Sigmoid colon (tissue), 7 donors: ENCODE data around the gene RNF123. TPM values are rescaled to one million over a fixed set of nuclear protein-coding genes. Genes with fewer than 3 reads are reported as not detected.

Experiments used
- DNase-seq: peaks from one replicate; pipeline ENCODE4 v3.0.0-alpha.2; 2019
- H3K27ac ChIP-seq, 4 donors: fragments of 200-600 bp; sonication (generic); one replicate each; pipeline ENCODE4 v1.5.1; 2016 to 2019; ENCODE audit warnings: mild to moderate bottlenecking in 1 of 4
- H3K27me3 ChIP-seq, 3 donors: fragments of 200-600 bp; sonication (generic); one replicate each; pipeline ENCODE4 v1.5.1; 2019; ENCODE audit warnings: mild to moderate bottlenecking in 1 of 3
- H3K36me3 ChIP-seq, 4 donors: fragments of 200-600 bp; sonication (generic); one replicate each; pipeline ENCODE4 v1.5.1; 2016 to 2019
- H3K4me1 ChIP-seq, 4 donors: fragments of 200-600 bp; sonication (generic); one replicate each; pipeline ENCODE4 v1.5.1; 2017 to 2019
- H3K4me3 ChIP-seq, 4 donors: fragments of 200-600 bp; sonication (generic); one replicate each; pipeline ENCODE4 v1.5.1; 2017 to 2019; ENCODE audit warnings: mild to moderate bottlenecking in 2 of 4, moderate library complexity in 1 of 4
- H3K9me3 ChIP-seq, 4 donors: fragments of 200-600 bp in 3 of 4; sonication (generic) in 3 of 4; one replicate each; pipeline versions ENCODE4 v1.5.1 to v1.6.1; 2013 to 2019
- CTCF ChIP-seq, 4 experiments: fragments of 450-650 bp in 3 of 4; fragments of 200-600 bp in 1 of 4; IDR thresholded peaks; one replicate each; pipeline ENCODE4 v1.5.1; 2016 to 2019; ENCODE audit warnings: antibody characterized with exemption in 4 of 4, mild to moderate bottlenecking in 3 of 4, moderate library complexity in 2 of 4
- EP300 ChIP-seq, 4 donors: sonication (generic); formaldehyde crosslinking; IDR thresholded peaks; one replicate each; pipeline ENCODE4 v1.6.1; 2017; ENCODE audit warnings: antibody characterized with exemption in 4 of 4
- POLR2A ChIP-seq, 2 donors: fragments of 450-650 bp; IDR thresholded peaks; one replicate each; pipeline ENCODE4 v1.6.1; 2016; ENCODE audit warnings: antibody characterized with exemption in 2 of 2, mild to moderate bottlenecking in 2 of 2, moderate library complexity in 2 of 2
- POLR2AphosphoS5 ChIP-seq, 4 donors: sonication (generic); formaldehyde crosslinking; IDR thresholded peaks; one replicate each; pipeline ENCODE4 v1.6.1; 2017; ENCODE audit warnings: antibody characterized with exemption in 4 of 4
- whole genome bisulfite sequencing, 2 donors: extraction: QIAGEN DNeasy Blood & Tissue Kit; methylation state at CpG; one replicate each; pipeline ENCODE4 v1.1.7; 2013; 5-methylcytosine and 5-hydroxymethylcytosine counted together
- intact Hi-C: fragments of 100-400 bp; cut with DNase I; formaldehyde crosslinking; loops from one replicate; pipeline ENCODE4 v1.15.1; 2023
- polyA plus RNA-seq, 3 donors: library from polyadenylated mRNA; stranded (reverse); fragments of 200-250 nt; gene quantifications; one replicate each; pipeline ENCODE4 v1.2.3, GENCODE V29; 2013
- total RNA-seq, 4 donors: library from RNA; depleted of rRNA; stranded (reverse); fragments of >200 nt; gene quantifications; one replicate each; pipeline ENCODE4 v1.1.0, GENCODE V29; 2016
- donor health status: healthy with polysubstance abuse.
- donor health status: Bipolar disorder and iron deficiency.
- donor health status: healthy.

The RNF123 gene
- total and polyA plus RNA-seq, 7 donors, result 12.5 to 29.4 (median 17.1) TPM

- no peak overlapping the region for H3K27ac ChIP-seq
- TF ChIP-seq POLR2A (IDR thresholded peaks at IDR 0.05), result no peak
- TF ChIP-seq POLR2AphosphoS5 (IDR thresholded peaks at IDR 0.05), result no peak
- no peak for TF ChIP-seq EP300 (IDR thresholded peaks at IDR 0.05)
- no peak for TF ChIP-seq CTCF (IDR thresholded peaks at IDR 0.05)
- H3K36me3 ChIP-seq, result peaks cover 6 to 43% (median 8%) of the 10 kb centered on the region in 4 donors
- intact Hi-C loops, result no loop called here
- H3K9me3 ChIP-seq, result no peaks in the 10 kb centered on the region
- peaks cover 0 to 5% (median 4%) of the 10 kb centered on the region in 4 donors for H3K4me1 ChIP-seq
- peak; percentile 58 for DNase-seq
- no peak overlapping the region for H3K4me3 ChIP-seq
- WGBS, 2 donors, result 94 to 96% methylated on average over 25 of the region's 25 CpGs
- H3K27me3 ChIP-seq, result no peaks in the 10 kb centered on the region
Observed at GRCh38 chr3:49713336-49714105, 24.2 kb downstream of the RNF123 start.

GRCh38 chr3:49714728-49715550 is 25.6 kb downstream of the RNF123 start:
- no peaks in the 10 kb centered on the region for H3K27me3 ChIP-seq
- no peaks in the 10 kb centered on the region for H3K9me3 ChIP-seq
- no peak overlapping the region for H3K4me3 ChIP-seq
- intact Hi-C loops, result no loop called here
- TF ChIP-seq POLR2AphosphoS5 (IDR thresholded peaks at IDR 0.05) (no peak), CTCF (IDR thresholded peaks at IDR 0.05) (no peak), POLR2A (IDR thresholded peaks at IDR 0.05) (no peak), EP300 (IDR thresholded peaks at IDR 0.05) (no peak)
- peaks cover 6 to 42% (median 8%) of the 10 kb centered on the region in 4 donors for H3K36me3 ChIP-seq
- H3K4me1 ChIP-seq, result peaks cover 0 to 17% (median 16%) of the 10 kb centered on the region in 4 donors
- H3K27ac ChIP-seq, result no peak overlapping the region
- peak; percentile 58 for DNase-seq
- WGBS, 2 donors, result 89 to 93% methylated on average over 13 of the region's 13 CpGs

- intact Hi-C loops, result no loop called here
- Histone ChIP-seq H3K4me3 (no peak overlapping the region), H3K27me3 (no peaks in the 10 kb centered on the region), H3K36me3 (peaks cover 6 to 44% (median 8%) of the 10 kb centered on the region in 4 donors), H3K4me1 (peaks cover 0 to 23% (median 20%) of the 10 kb centered on the region in 4 donors), H3K9me3 (no peaks in the 10 kb centered on the region), H3K27ac (no peak overlapping the region)
- 93 to 94% methylated on average over 13 of the region's 13 CpGs for WGBS, 2 donors
- TF ChIP-seq POLR2A (IDR thresholded peaks at IDR 0.05) (no peak), EP300 (IDR thresholded peaks at IDR 0.05) (no peak), POLR2AphosphoS5 (IDR thresholded peaks at IDR 0.05) (no peak), CTCF (IDR thresholded peaks at IDR 0.05) (no peak)
- DNase-seq, result peak; percentile 65
Observed at GRCh38 chr3:49715611-49716121, 26.3 kb downstream of the RNF123 start.

- Histone ChIP-seq H3K27ac (no peak overlapping the region), H3K4me3 (no peak overlapping the region), H3K27me3 (no peaks in the 10 kb centered on the region), H3K4me1 (peaks cover 0 to 23% (median 20%) of the 10 kb centered on the region in 4 donors), H3K36me3 (peaks cover 8 to 44% (median 9%) of the 10 kb centered on the region in 4 donors), H3K9me3 (no peaks in the 10 kb centered on the region)
- DNase-seq, result peak; percentile 50
- 92 to 96% methylated on average over 7 of the region's 7 CpGs for WGBS, 2 donors
- intact Hi-C loops, result no loop called here
- TF ChIP-seq EP300 (IDR thresholded peaks at IDR 0.05), result no peak
- no peak for TF ChIP-seq POLR2AphosphoS5 (IDR thresholded peaks at IDR 0.05)
- TF ChIP-seq POLR2A (IDR thresholded peaks at IDR 0.05), result no peak
- no peak for TF ChIP-seq CTCF (IDR thresholded peaks at IDR 0.05)
Observed at GRCh38 chr3:49716169-49716568, 26.8 kb downstream of the RNF123 start.
